ENCODE measurements around the gene SLC25A34.

Gene SLC25A34

DNA sequence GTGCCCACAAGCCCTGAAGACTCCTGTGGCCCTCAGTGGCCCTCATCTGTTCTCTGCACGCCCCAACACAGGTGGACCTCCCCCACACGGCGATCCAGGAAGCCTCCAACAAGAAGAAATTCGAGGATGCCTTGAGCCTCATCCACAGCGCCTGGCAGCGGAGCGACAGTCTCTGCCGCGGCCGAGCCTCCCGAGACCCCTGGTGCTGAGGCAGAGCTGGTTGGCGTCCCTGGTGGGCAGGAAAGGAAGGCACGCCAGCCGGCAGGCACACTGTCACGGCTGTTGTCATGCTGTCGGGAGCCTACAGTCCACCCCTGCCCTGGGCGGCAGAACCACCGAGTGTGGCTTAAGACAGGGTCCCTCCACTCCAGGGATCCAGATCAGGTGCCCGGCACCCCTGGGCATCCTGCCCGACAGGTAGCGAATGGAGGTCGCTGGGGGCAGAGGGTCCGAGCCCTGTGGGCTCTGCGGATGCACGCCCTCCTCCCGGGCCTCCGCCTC is 2.3 kb upstream of the SLC25A34 start:
- no peak for DNase-seq

DNA sequence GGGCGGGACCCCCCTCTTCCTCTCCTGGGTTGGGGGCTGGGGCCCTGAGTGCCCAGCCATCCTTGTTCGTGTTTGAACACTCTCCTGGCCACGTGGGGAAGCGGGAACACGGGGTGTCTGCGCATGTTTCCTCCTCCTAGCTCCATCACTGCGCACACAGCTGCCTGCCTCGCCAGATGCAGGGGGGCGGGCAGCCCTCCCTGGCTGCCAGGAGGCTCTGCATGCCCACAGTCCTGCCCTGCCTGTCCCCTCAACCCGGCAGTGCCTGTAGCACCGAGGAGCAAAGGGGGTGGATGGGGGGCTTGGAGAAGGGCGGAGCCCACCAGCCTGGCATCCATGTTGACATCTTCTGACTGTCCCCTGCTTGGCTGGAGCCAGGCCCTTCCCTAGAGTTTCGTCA is 1.8 kb upstream of the SLC25A34 start:
- no peak for DNase-seq

DNA sequence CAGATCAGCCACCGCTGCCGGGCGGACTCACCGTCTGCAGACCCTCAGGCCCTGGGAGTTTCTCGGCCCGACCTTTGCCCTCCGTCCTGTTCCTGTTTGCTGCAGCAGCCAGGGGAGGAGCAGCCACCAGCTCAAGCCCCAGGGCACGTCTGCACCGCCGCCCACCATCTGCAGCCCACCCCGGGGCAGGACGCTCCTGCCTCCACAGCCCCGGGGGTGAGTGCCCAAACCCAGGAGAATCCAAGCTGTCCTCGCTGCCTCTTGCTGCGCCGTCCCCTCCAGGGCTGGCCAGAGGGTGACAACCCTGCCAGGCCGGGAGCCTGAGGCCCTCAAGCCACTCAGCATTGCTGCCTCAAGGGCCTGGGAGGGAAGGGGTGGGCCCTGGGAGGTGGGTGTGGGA is 1.2 kb upstream of the SLC25A34 start:
- no peak for DNase-seq

DNA sequence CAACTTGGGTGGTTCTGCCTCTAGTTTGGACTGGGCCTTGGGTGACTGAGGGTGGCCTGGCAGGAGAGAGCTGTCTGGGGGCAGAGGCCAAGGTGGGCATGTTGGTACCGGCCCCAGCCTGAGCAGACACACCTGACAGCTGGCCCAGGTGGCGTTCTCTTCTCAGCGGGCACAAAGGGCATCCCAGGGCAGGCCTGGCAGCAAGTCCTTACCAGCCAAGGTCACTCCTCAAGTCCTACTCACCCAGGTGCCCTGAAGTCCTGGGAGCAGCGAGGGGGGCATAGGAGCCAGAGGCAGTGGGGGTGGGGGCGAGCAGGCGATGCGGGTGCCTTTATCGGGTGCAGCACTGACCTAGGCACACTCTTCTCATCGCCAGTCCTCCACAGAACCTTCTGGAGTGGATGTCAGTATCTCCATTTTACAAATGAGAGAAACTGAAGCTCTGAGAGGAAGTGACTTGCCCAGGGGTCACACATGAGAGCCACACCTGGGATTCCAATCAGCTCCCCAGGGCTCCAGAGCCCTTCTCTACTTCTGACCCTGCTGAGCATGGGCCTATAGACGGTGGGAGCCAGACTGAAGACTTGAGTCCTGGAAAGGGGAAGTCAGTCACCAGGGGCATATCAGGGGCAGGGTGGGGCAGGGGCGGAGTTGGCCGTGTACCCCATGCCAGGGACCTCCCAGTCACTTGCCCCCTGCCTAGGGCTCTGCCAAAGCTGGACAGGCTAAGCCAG is 587 bp upstream of the SLC25A34 start:
- no peak for DNase-seq

DNA sequence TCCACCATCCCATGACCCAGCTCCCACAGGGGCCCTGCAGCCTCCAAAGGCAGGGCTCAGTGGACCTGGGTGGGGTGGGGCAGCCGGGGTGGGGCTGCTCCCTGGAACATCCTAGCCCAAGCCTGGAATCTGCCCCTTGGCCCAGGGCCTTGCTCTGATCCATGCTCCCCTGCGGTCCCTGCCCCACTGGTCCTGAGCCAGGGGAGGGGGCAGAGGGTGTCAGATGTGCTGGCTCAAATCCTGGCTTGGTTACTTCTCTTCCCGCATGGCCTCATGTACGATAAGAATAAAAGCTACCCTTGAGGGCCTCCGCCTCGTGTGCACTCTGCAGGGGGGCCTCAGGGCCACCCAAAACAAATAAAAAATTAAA is 819 bp downstream of the SLC25A34 start:
- DNase-seq, result no peak

DNA sequence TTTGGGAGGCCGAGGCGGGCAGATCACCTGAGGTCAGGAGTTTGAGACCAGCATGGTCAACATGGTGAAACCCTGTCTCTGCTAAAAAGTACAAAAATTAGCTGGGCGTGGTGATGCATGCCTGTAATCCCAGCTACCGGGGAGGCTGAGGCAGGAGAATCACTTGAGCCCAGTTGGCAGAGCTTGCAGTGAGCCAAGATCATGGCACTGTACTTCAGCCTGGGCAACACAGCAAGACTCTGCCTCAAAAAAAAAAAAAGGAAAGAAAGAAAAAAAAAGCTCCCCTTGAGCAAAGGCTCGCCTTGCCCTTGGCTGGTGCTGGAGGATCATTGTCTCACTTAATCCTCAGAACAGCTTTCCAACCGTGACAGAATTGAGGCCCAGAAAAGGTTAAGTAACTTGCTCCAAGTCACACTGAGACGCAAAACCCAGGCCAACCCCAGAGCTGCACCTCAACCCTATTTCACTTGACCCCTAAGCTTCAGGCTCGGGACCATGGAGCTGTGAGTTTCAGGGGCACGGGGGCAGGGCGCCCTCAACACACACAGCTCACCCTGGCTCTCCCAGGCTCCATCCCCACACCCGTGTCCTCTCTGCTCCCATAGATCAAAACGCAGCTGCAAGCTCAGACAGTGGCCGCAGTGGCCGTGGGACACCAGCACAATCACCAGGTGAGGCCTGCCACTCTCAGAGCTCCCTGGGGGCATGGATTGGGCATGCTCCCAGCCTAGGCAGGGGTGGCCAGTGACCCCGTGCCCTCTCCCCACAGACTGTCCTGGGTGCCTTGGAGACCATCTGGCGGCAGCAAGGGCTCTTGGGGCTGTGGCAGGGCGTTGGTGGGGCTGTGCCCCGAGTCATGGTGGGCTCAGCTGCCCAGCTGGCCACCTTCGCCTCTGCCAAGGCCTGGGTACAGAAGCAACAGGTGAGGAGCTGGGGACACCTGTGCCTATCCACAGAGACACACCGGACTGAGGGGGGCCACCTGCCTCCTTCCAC is 1.6 kb downstream of the SLC25A34 start:
- DNase-seq, result no peak

DNA sequence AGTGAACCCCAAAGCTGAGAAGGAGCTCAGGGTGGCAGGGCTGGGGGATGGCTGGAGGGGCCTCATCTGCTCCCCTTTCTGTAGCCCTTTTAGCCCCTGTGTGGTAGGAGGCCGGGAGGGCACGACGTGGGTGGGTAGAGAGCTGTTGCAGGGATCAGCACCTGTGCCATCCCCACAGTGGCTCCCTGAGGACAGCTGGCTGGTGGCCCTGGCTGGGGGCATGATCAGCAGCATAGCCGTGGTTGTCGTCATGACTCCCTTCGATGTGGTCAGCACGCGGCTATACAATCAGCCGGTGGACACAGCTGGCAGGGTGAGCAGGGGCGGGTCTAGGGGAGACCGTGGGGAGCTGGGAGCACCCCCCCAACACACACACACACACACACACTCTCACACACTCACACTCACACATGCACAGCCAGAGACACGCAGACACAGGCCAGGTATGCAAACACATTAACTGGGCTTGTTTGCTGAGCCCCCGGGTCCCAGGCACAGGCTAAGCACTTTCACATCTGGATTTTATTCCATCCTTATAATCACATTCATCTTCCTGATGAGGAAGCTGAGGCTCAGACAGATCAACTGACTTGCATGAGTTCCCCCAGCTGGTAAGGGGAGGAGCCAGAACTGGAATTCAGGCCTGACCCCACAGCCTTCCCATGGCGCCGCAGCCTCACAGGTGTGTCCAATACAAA is 2.5 kb downstream of the SLC25A34 start:
- DNase-seq, result no peak

DNA sequence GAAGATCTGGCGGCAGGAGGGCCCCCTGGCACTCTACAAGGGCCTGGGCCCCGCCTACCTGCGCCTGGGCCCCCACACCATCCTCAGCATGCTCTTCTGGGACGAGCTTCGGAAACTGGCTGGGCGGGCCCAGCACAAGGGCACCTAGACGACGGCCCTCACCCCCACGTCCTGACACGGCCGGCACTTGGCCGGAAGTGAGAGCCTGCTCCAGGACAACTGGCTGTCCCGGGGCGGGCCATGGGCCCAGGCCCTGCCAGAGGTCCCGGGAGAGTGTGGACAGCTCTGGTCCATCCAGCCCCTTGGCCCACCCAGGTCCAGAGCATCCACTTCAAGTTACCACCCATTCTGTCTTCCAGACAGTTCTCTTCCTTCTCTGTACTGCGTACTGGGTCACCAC is 3.2 kb downstream of the SLC25A34 start:
- no peak for DNase-seq

DNA sequence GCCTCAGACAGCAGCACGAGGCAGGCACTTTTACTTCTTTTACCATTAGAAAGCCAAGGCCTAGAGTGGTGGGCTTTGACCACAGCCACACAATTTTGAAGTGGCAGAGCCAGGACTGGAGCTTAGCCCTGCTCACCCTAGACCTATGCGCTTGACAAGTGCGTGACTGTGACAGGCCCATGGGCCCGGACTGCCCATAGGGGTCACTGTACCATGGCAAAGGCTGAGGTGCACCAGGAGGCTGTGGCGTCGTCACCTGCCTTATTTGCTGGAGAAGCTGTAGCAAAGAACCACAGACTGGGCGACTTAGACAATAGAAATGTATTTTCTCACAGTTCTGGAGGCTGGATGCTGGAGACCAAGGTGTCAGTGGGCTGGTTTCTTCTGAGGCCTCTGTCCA is 3.7 kb downstream of the SLC25A34 start:
- no peak for DNase-seq

DNA sequence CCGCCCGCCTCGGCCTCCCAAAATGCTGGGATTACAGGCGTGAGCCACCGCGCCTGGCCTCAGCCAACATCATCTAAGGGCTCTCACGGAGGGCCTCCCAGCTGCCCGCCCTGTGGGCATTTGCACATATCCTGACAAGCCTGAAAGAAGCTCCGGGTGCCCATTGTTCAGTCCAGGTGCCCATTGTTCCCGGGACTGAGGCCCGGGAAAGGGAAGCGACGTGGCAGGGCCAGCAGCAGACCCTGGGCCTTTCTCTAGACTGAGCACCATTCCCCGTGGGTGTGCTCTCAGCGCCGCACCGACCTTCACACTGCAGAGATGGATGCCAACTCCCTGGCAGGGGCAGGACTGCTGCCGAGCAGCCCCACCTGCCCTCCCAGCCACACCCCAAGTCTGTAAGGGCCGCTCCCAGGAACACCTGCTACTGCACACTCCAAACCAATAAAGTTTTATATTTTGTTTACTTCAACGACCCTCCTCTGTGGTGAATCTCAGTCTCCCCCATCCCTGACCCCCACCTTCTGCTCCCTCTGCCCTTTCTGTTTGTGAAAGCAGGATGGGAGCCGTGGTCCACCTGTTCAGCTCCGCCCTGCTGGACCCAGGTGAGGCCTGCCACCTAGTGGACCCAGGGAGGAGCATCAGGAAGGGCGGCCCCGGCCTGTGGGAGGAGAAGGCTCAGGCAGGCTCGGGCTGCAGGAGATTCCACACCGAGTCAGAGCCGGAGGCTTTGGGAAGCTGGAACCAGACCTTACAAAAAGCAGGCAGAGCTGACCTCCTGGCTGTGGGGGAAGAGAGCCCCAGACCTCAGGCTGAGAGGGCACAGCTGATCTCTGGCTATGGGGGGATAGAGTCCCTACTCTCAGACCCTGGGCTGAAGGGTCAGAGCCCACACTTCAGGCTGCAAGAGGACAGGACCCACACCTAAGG is 5.1 kb downstream of the SLC25A34 start:
- DNase-seq, result peak; percentile 72

DNA sequence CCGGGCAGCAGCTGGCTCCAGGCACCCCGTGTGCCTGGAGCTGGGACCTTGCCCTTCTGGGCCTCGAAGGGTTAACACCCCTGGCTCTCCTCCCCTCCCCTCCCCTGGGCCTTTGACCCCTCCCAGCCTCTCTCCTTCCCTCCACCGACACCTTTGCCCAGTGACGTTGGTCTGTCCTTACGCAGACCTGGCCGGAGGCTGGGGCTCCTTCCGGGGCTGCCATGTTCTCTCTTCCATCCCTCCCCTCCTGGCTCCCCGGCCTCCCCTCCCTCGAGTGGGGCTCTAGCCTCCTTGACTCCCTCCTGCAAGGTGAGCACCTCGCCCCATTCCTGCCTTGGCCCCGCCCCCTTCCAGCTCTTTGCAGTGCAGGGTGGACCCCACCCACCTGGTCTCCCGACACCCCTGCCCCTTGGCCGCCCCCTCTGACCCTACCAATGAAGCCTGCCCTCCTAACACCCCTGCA is 6.3 kb downstream of the SLC25A34 start, which contains the start of gene TMEM82:
TSS of gene TMEM82 (plus strand) at position 161 of the 463 bp plus-strand sequence. CDS start at position 222, 61 bp downstream.
- DNase-seq, result no peak

DNA sequence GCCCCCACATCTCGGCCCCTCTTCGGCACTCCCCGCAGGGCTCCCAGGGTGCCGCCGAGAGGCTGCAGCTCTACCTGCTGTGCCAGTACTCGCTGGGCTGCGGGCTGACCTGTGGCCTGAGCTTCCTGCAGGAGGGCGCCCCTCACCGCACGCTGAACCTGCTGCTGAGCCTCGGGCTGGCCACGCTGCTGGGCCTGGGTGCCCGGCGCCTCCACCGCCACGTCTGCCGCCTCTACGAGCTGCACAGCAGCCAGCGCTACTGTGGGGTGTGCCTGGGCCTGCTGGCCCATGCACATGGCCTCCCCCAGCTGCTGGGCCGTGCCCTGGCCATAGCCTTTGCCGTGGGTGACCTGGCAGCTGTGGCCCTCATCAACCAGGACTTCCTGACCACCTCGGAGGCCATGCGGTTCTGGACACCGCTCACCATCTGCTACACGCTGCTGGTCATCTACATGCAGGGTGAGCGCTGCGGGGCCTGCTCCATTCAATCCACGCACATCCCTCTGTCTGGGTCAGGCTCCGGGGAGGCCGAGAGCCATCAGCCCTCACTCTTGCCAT is 8.1 kb downstream of the SLC25A34 start:
- DNase-seq, result no peak

DNA sequence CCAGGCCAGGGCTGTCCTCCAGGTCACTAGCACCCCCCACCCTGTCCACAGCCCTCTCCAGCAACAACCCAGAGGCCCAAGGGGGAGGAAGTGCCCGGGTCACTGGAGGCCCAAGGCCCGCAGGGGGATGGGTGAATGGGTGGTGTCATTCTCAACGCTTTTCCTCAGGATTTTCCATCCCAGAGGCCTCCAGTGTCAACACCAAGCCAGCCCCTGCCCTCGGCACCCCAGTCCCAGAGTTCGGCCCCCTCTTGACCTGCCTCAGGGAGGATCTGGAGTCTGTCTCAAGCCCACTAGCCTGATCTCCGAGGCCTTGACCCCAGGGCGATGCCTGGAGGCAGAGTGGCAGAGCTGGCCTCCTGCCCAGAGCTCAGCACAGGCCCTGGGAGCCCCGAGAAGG is 11.3 kb downstream of the SLC25A34 start:
- no peak for DNase-seq

DNA sequence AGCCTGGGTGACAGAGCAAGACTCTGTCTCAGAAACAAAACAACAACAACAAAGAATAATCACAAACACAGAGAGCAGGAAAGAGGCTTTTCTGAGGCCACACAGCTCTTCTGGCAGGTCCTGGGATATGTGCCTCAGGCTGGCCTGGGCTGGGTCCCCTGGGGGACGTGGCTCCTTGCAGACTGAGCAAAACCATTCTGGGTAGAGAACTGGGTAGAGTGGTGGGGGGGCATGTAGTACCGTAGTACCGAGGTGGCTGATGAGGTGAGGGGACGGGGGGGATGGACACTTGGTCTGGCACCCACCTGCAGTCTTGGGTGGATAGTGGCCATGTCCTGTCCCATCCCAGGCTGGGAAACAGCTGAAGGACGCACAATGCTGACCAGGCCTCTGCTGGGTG is 12.2 kb downstream of the SLC25A34 start:
- no peak for DNase-seq

DNA sequence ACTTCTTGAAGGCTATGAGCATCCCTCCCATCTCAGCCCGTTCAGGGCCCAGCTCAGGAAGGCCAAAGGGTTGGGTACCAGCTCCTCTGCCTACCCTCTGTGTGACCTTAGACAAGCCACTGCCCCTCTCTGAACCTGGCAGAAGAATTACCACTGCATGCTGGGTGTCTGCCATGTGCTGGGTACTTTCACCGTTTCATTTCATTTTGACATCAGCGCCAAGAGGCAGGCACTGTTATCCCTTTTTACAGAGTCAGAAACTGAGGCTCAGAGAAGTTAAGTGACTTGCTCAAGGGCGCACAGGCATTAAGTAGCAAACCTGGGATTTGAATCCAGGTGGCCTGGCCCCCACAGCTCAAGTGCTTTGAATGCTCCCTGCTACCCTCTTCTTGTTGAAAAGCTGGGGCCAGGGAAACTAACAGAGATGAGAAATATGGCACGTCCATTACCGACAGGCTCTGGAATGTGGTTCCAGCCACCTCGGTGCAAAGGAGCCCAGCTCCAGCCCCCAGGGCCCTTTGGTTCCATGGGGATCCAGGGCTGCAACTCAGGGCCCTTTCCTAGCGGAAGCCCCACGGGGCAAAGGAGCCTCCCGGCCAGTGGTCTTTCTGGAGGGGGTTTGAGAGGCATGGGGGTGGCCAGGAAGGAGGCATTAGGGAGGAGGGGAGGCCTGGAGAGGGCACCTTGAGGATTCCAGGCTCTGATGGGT is 12.8 kb downstream of the SLC25A34 start:
- no peak for DNase-seq

DNA sequence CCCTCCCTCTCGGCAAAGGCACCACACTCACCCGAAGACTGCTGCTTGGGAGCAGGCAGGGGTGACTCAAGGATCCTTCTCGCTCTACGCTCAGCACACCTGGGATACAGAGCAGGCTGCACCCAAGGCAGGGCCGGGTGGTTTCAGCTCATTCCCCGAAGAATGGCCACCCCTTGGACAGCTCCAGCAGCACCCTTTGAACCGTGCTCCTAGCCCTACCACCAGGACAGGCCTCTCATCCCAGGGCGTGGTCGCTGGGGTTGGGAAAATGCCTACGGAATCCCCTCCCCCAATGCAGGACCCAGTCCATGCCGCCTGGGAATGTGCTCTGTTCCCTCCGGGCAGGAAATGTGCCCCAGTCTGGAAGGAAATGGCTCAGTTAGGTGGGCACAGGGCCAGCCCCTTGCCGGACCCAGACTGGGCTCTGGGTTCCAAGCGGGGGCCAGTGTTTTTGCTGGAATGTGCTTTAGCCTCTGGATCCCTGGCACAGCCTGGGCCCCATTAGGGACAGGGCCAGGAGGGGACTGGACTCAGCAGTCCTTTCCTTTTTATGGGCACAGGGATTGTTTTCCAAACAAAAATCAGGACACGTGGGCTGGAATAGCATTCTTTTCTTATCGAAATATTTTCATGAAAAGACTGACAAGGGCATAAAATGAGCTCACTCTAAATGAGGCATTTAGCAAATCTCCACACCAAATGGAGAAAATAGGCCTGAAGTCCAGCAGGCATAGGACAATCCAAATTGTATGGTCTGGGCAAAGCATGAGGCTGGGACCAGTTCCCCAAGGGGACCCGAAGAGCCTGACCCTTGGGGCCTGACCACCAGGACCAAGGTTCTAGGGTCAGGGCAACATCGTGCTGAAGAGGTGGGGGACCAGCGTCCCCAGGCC is 13.6 kb downstream of the SLC25A34 start:
- DNase-seq, result no peak

DNA sequence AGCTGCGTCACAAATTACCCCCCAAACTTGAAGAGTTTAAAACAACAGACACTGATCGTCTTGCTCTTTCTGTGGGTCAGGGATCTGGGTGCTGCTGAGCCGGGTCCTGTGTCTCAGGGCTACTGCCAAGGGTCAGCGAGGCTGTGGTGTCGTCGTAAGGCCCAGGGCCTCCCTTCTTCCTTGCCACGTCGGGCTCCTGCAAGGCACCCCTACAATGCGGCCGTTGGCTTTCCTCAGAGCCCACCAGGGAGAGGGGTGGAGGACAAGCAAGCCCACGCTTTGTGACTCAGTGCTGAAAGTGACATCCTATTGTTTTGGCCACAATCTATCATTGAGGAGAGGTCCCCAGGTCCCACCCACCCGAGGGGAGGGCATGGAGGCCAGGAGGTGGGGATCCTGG is 14.9 kb downstream of the SLC25A34 start:
- DNase-seq, result no peak

DNA sequence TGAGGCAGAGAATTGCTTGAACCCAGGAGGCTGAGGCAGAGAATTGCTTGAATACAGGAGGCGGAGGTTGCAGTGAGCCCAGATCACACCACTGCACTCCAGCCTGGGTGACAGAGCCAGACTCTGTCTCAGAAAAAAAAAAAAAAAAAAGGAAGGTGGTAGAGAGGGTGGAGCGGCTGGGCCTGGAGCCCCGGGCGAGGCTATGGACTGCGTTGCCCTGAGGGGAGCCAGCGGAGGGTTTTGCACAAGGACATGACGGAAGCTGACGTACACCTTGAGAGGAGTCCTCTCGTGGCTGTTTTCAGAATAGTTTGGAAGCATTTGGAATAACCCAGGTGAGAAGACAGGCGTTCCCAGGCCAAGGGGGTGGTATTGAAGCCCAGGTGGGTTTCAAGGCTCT is 15.7 kb downstream of the SLC25A34 start:
- DNase-seq, result no peak

DNA sequence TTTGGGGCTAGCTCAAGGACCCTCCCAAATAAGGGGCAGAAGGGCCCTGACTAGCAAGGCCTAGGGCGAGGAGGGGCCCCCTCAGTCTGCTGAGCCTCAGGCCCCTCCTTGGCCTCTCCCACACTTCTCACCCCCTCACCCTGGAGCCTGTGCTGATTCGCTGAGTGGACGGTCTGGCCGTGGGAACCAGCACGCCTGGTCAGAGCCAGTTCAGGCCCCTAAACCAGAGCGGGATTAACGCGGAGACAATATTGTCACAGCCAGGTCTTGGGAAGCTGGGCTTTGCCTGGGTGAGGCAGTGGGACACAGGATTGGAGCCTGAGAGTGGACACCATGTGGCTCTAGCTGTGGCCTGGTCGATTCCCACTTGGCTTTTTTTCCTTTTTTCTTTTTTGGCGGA is 17.7 kb downstream of the SLC25A34 start:
- no peak for DNase-seq
